HG03354 (cell line): ENCODE measurements around the gene PCSK2.

Experiments used
- ATAC-seq: cut with Tn5 transposase; IDR thresholded peaks from one replicate; pipeline ENCODE4 v1.9.1; 2021; ENCODE audit warnings: mild to moderate bottlenecking; ENCODE audit not compliant: unreplicated experiment, poor library complexity, severe bottlenecking

The PCSK2 gene

GRCh38 chr20:17498641-17499040 lies 271.8 kb downstream of the PCSK2 start:
- no peak for ATAC-seq

- ATAC-seq, result no peak
Observed at GRCh38 chr20:17499041-17499440, 272.2 kb downstream of the PCSK2 start.

GRCh38 chr20:17500271-17500670 lies 273.4 kb downstream of the PCSK2 start:
- no peak for ATAC-seq

GRCh38 chr20:17500826-17501225 lies 274.0 kb downstream of the PCSK2 start:
- ATAC-seq, result no peak

- ATAC-seq, result no peak
Observed at GRCh38 chr20:17501701-17502100, 274.9 kb downstream of the PCSK2 start.

GRCh38 chr20:17502105-17502504 lies 275.3 kb downstream of the PCSK2 start:
- ATAC-seq, result no peak

- no peak for ATAC-seq
Observed at GRCh38 chr20:17503301-17504065, 276.6 kb downstream of the PCSK2 start.

- ATAC-seq, result peak; percentile 32
Observed at GRCh38 chr20:17504066-17504897, 277.4 kb downstream of the PCSK2 start.

- peak; percentile 80 for ATAC-seq
Observed at GRCh38 chr20:17504898-17505635, 278.2 kb downstream of the PCSK2 start.

- no peak for ATAC-seq
Observed at GRCh38 chr20:17505636-17506517, 279.0 kb downstream of the PCSK2 start.

GRCh38 chr20:17507032-17507431 lies 280.2 kb downstream of the PCSK2 start:
- ATAC-seq, result no peak

- ATAC-seq, result no peak
Observed at GRCh38 chr20:17507531-17507930, 280.7 kb downstream of the PCSK2 start.

GRCh38 chr20:17508756-17509155 lies 281.9 kb downstream of the PCSK2 start:
- ATAC-seq, result no peak

GRCh38 chr20:17510548-17510947 lies 283.7 kb downstream of the PCSK2 start:
- no peak for ATAC-seq

- no peak for ATAC-seq
Observed at GRCh38 chr20:17511401-17511800, 284.6 kb downstream of the PCSK2 start.

- no peak for ATAC-seq
Observed at GRCh38 chr20:17513939-17514338, 287.1 kb downstream of the PCSK2 start.

- no peak for ATAC-seq
Observed at GRCh38 chr20:17515053-17515452, 288.2 kb downstream of the PCSK2 start.

GRCh38 chr20:17518339-17519052 lies 291.7 kb downstream of the PCSK2 start:
- ATAC-seq, result no peak
